ENCODE results near the gene VEGFC. TPM values are rescaled to one million over a fixed set of nuclear protein-coding genes. Genes with fewer than 3 reads are reported as not detected.

VEGFC gene
- total and polyA plus RNA-seq, 10 of the 15 experiments (the other 5 are each of a cell fraction or from before 2014, with no cell fraction given) = 0.03 to 0.04 TPM; not detected in 8

- TF ChIP-seq BCLAF1 (IDR thresholded peaks at IDR 0.05) = no peak
- no peak for TF ChIP-seq NFXL1 (IDR thresholded peaks at IDR 0.05; ENCODE audit: borderline replicate concordance)
- TF ChIP-seq RUNX3 (IDR thresholded peaks at IDR 0.05; ENCODE audit: low read length) = no peak
- TF ChIP-seq MAX (IDR thresholded peaks at IDR 0.05; ENCODE audit: low read depth, low read length) = no peak
- TF ChIP-seq HSF1 (IDR thresholded peaks at IDR 0.05; ENCODE audit: low read depth, low read length) = no peak
- TF ChIP-seq SMAD1 (IDR thresholded peaks at IDR 0.05; ENCODE audit: low read depth, partially characterized antibody) = no peak
Measured at GRCh38 chr4:176761872-176762271, 30.9 kb downstream of the VEGFC start (continued).

- no peaks in the 10 kb centered on the region for H3K27me3 ChIP-seq (replicated peaks in 1 of 2; ENCODE audit: control insufficient read depth in 2 of 2, insufficient read depth in 2 of 2, low read length in 1 of 2)
- no peak for TF ChIP-seq STAT1 (conservative IDR thresholded peaks at IDR 0.05)
- TF ChIP-seq RCOR1 (conservative IDR thresholded peaks at IDR 0.05; ENCODE audit: low read depth, low read length) = no peak
- TF ChIP-seq E2F8 (IDR thresholded peaks at IDR 0.05; ENCODE audit: low read depth, partially characterized antibody) = no peak
- TF ChIP-seq SREBF1 (IDR thresholded peaks at IDR 0.05; ENCODE audit: low read length) = no peak
- TF ChIP-seq HCFC1 (IDR thresholded peaks at IDR 0.05; ENCODE audit: low read length) = no peak
- intact Hi-C loops (cut with micrococcal nuclease; ENCODE audit: unreplicated experiment) = no loop called here
- no peaks in the 10 kb centered on the region for H4K20me1 ChIP-seq (ENCODE audit: control insufficient read depth, insufficient read depth)
- H3K4me1 ChIP-seq (ENCODE audit: control insufficient read depth, insufficient read depth, low read length) = no peaks in the 10 kb centered on the region
- DNase-seq (ENCODE audit: low read depth, low spot score) = no peak
- RAD21 ChIA-PET (ENCODE audit: unreplicated experiment) = no interaction called here
- WGBS (ENCODE audit: insufficient coverage, insufficient replicate concordance, low lambda C conversion rate, missing lambda C conversion rate) = 26% methylated on average over 3 of the region's 3 CpGs
- H3K4me2 ChIP-seq (ENCODE audit: control insufficient read depth, insufficient read depth) = no peak overlapping the region
- H3K9me3 ChIP-seq (replicated peaks; ENCODE audit: control insufficient read depth, insufficient read depth, low read length) = no peaks in the 10 kb centered on the region
- no peaks in the 10 kb centered on the region for H3K36me3 ChIP-seq (ENCODE audit: control insufficient read depth in 2 of 2, insufficient read depth in 2 of 2, low read length in 1 of 2)
- no peak for FAIRE-seq
- SMC1A ChIA-PET (ENCODE audit: uncharacterized antibody, unreplicated experiment) = interaction anchor here (0.6 kb wide), 1 partner anchor 73 kb away, joined by 3 read pairs; no protein-coding TSS in a partner anchor
- H3K27ac ChIP-seq (ENCODE audit: control insufficient read depth, insufficient read depth) = no peak overlapping the region
- H3K9ac ChIP-seq (ENCODE audit: control insufficient read depth, insufficient read depth, low read length) = no peak overlapping the region
- H3K79me2 ChIP-seq (ENCODE audit: control insufficient read depth, insufficient read depth, low read length) = no peaks in the 10 kb centered on the region
- POLR2A ChIA-PET = no interaction called here
- no peak overlapping the region for H3K4me3 ChIP-seq
- H2AFZ ChIP-seq (ENCODE audit: control insufficient read depth, low read depth, low read length) = no peak overlapping the region
- CTCF ChIA-PET = no interaction called here
- ATAC-seq = no peak
- in situ Hi-C loops (cut with MboI) = no loop called here
- BruUV-seq (replicated peaks) = no TSS peak
Measured at GRCh38 chr4:176760471-176760870, 32.3 kb downstream of the VEGFC start.
